Tibial nerve (tissue), 4 donors: ENCODE measurements around the gene KCTD5.
"Not testable (repeated sequence)": the region's sequence is repeated elsewhere in the genome, so short reads cannot be mapped to it uniquely, and the experiment has no call there.

Experiments
- EP300 ChIP-seq, 2 donors: sonication (generic); formaldehyde crosslinking; IDR thresholded peaks; one replicate each; pipeline ENCODE4 v1.6.1; 2017; ENCODE audit warnings: antibody characterized with exemption in 2 of 2, mild to moderate bottlenecking in 1 of 2
- POLR2A ChIP-seq, 2 donors: fragments of 450-650 bp; IDR thresholded peaks; one replicate each; pipeline ENCODE4 v1.6.1; 2017; ENCODE audit warnings: antibody characterized with exemption in 2 of 2, mild to moderate bottlenecking in 2 of 2, moderate library complexity in 2 of 2
- TF ChIP-seq, protein P1 (sequence below), 5 experiments: fragments of 200-600 bp in 3 of 5; fragments of 450-650 bp in 2 of 5; sonication (generic) in 3 of 5; IDR thresholded peaks; one replicate each; pipeline ENCODE4 v1.5.1; 2016 to 2019; ENCODE audit warnings: antibody characterized with exemption in 5 of 5, mild to moderate bottlenecking in 3 of 5, moderate library complexity in 2 of 5

DNA sequence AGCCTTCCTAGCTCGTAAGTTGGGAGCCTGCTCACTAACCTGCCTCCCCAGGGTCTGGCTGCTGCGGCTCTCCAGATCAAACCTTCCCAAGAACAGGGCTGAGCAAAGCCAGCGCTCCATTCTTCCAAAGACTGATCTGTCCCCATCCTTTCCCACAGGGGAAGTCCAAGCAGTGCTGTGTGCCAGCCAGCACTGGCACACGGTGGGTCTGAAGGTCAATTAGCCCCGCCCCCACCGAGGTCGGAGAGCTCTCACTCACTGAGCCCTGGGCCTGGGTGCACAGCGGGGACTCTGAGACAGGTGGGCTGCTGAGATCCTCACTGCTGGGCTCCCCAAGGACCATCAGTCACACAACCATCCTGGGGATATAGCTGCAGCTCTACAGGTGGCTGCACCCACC lies 27.4 kb upstream of the KCTD5 start:
- TF ChIP-seq, protein P1, sequence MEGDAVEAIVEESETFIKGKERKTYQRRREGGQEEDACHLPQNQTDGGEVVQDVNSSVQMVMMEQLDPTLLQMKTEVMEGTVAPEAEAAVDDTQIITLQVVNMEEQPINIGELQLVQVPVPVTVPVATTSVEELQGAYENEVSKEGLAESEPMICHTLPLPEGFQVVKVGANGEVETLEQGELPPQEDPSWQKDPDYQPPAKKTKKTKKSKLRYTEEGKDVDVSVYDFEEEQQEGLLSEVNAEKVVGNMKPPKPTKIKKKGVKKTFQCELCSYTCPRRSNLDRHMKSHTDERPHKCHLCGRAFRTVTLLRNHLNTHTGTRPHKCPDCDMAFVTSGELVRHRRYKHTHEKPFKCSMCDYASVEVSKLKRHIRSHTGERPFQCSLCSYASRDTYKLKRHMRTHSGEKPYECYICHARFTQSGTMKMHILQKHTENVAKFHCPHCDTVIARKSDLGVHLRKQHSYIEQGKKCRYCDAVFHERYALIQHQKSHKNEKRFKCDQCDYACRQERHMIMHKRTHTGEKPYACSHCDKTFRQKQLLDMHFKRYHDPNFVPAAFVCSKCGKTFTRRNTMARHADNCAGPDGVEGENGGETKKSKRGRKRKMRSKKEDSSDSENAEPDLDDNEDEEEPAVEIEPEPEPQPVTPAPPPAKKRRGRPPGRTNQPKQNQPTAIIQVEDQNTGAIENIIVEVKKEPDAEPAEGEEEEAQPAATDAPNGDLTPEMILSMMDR (IDR thresholded peaks at IDR 0.05): not testable (repeated sequence)
- TF ChIP-seq POLR2A, EP300 (IDR thresholded peaks at IDR 0.05): not testable (repeated sequence)
